HG03280 (cell line): ENCODE measurements around the gene BPIFB2.
"Not testable (repeated sequence)": the region's sequence is repeated elsewhere in the genome, so short reads cannot be mapped to it uniquely, and the experiment has no call there.

Source experiments
- ATAC-seq: cut with Tn5 transposase; IDR thresholded peaks from one replicate; pipeline ENCODE4 v1.9.1; 2021; ENCODE audit warnings: mild to moderate bottlenecking, moderate library complexity; ENCODE audit not compliant: unreplicated experiment

The BPIFB2 gene

DNA sequence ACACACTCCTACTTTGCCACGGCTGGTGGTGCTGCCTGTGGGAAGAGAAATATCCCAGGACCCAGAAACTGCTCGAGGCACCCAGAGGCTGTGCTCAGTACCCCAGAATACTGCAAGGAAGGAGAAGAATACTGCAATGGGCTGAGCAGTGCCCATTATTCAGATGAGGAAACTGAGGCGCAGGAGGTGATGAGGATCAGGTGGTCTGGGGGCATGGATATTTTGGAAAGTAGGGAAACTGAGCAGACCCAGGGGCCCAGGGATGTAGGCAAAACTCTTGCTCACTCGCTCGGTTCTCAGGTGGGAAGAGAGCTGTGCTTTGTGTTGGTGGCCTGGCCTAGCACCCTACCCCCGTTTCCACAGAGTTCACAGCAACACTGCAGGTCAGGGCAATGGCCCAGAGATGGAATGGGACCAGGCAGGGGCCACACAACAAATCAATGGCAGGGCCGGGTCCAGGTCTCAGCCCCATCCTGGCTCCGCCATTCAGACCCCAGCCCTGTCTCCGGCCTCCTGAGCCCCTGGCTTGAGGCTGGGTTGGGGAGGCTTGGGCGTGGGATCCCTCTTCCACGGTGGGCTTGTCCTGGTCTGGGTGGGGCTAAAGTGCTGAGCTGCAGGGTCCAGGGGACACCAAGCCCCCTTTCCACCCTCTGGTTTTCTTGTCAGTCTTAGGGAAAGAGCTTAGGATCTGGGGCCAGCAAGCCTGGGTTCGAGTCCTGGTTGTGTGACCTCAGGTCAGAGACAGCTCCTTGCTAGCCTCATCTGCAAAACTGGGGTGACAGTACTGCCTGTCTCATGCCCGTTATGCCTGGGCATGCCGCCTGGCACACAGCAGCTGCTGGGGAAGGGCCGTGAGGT, 37.2 kb upstream of the BPIFB2 start:
- no peak for ATAC-seq

- ATAC-seq, result no peak
Observed at GRCh38 chr20:32970973-32971300, 36.6 kb upstream of the BPIFB2 start.

- ATAC-seq, result peak; percentile 13
Observed at GRCh38 chr20:32971703-32972161, 35.8 kb upstream of the BPIFB2 start.

- ATAC-seq, result peak; percentile 73
Observed at GRCh38 chr20:32972181-32973076, 35.1 kb upstream of the BPIFB2 start.

DNA sequence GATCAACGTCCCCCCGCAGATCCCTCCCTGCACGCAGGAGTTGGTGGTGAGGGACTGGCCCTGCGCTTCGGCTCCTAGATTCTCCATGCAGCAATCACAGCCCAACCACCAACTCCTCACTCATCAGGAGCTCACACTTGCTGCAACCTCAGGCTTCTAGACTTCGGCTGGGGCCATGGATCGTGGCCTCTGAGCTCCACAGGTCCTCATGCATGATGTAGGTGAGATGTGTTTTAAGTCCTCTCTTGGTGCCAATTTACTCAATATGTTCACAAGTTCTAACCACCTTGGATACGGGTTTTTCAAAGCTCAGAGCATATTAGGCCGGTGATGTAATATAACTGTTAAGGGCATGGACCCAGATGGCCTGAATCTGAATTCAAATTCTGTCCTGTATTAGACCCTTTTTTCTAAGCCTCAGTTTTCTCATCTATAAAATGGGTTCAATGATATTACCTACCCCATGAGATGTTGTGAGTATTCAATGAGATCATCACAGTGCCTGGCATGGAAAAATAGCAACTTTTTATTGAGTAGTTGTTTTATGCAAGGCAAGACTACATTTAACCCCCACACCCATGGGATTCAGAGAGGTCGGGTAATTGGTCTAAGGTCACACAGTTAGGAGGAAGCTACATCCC, 34.3 kb upstream of the BPIFB2 start:
- no peak for ATAC-seq

GRCh38 chr20:32974204-32975064, 33.1 kb upstream of the BPIFB2 start:
- ATAC-seq, result not testable (repeated sequence)

DNA sequence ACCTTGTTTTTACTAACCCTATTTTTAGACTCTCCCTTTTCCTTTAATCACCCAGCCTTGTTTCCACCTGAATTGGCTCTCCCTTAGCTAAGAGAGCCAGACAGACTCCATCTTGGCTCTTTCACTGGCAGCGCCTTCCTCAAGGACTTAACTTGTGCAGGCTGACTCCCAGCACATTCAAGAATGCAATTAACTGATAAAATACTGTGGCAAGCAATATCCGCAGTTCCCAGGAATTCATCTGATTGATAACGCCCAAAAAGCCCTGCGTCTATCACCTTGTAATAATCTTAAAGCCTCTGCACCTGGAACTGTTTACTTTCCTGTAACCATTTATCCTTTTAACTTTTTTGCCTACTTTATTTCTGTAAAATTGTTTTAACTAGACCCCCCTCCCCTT, 32.4 kb upstream of the BPIFB2 start:
- ATAC-seq, result not testable (repeated sequence)

- no peak for ATAC-seq
Observed at GRCh38 chr20:32975698-32976674, 31.5 kb upstream of the BPIFB2 start.

- no peak for ATAC-seq
Observed at GRCh38 chr20:32976746-32977145, 30.8 kb upstream of the BPIFB2 start.

GRCh38 chr20:32977281-32978008, 30.1 kb upstream of the BPIFB2 start:
- ATAC-seq, result no peak

DNA sequence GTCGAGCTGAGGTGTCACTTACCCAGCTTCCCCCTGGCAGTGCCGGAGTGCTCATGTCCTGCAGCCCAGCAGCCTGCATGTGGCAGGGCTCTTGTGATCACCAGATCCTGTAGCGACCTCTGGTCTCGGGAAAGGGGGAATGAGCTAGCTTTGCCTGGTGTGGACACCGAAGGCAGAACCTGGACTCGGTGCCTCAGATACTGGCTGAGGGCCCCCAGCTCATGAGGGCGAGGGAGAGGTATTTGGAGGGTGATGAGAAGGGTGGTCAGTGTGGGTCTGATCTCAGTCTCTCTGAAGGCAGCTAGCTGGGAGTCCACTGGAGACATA, 29.5 kb upstream of the BPIFB2 start:
- no peak for ATAC-seq

GRCh38 chr20:32979201-32979998, 28.1 kb upstream of the BPIFB2 start:
- ATAC-seq, result no peak

GRCh38 chr20:32980131-32980941, 27.2 kb upstream of the BPIFB2 start:
- ATAC-seq, result no peak

DNA sequence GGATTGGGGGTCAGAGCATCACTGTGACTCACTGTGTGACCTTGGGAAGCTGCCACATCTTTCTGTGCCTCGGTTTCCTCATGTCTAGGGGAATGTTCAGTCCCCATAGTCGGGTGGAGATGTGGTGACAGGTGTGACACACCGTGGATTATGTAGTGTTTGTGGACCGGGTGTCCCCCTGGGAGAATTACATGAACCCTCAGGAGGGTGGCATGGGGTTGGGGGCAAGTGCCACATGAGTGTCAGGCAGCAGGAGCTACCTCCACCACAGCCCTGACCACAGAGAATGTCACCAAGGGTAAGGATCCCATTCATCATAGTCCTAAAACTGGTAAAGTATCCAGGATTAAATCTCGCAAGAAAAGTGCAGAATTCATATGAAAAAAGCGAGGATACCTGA, 26.5 kb upstream of the BPIFB2 start:
- no peak for ATAC-seq

- no peak for ATAC-seq
Observed at GRCh38 chr20:32982617-32983458, 24.7 kb upstream of the BPIFB2 start.

- ATAC-seq, result no peak
Observed at GRCh38 chr20:32983459-32984112, 23.9 kb upstream of the BPIFB2 start.
